ENCODE data around the gene OGFOD1. TPM values are rescaled to one million over a fixed set of nuclear protein-coding genes. Genes with fewer than 3 reads are reported as not detected.

The OGFOD1 gene
- total and polyA plus RNA-seq, 10 of the 15 experiments (the other 5 are each of a cell fraction or from before 2014, with no cell fraction given), result 31.4 to 119 (median 51.6) TPM

GRCh38 chr16:56420613-56421012 is 30.7 kb upstream of the OGFOD1 start (continued):
- TF ChIP-seq, protein P1, sequence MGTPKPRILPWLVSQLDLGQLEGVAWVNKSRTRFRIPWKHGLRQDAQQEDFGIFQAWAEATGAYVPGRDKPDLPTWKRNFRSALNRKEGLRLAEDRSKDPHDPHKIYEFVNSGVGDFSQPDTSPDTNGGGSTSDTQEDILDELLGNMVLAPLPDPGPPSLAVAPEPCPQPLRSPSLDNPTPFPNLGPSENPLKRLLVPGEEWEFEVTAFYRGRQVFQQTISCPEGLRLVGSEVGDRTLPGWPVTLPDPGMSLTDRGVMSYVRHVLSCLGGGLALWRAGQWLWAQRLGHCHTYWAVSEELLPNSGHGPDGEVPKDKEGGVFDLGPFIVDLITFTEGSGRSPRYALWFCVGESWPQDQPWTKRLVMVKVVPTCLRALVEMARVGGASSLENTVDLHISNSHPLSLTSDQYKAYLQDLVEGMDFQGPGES (IDR thresholded peaks at IDR 0.05), result no peak
- no peak for TF ChIP-seq NFIC (IDR thresholded peaks at IDR 0.05; ENCODE audit: low read depth, low read length)
- no peak for TF ChIP-seq GABPA (IDR thresholded peaks at IDR 0.05; ENCODE audit: low read depth)
- no peak for TF ChIP-seq BCL11A (IDR thresholded peaks at IDR 0.05; ENCODE audit: low read depth, low read length)
- TF ChIP-seq CTCF (IDR thresholded peaks at IDR 0.05 in 2 of 3, conservative IDR thresholded peaks at IDR 0.05 in 1 of 3; ENCODE audit: control insufficient read depth in 2 of 3, extremely low read depth in 1 of 3, insufficient read depth in 1 of 3, low read depth in 3 of 3, low read length in 3 of 3), result no peak
- TF ChIP-seq HDAC2 (IDR thresholded peaks at IDR 0.05), result no peak

- FAIRE-seq (peak; percentile 61), DNase-seq (ENCODE audit: low read depth, low spot score) (peak; percentile 44), ATAC-seq (0 out of 3 replicates have a peak, but pooled peaks have one; percentile 3)
- Histone ChIP-seq H3K9ac (ENCODE audit: control insufficient read depth, insufficient read depth, low read length) (peak overlapping the region; percentile 89), H4K20me1 (ENCODE audit: control insufficient read depth, insufficient read depth) (no peaks in the 10 kb centered on the region), H3K79me2 (ENCODE audit: control insufficient read depth, insufficient read depth, low read length) (peaks cover 78% of the 10 kb centered on the region), H2AFZ (ENCODE audit: control insufficient read depth, low read depth, low read length) (no peak overlapping the region), H3K4me1 (ENCODE audit: control insufficient read depth, insufficient read depth, low read length) (peaks cover 12% of the 10 kb centered on the region), H3K27ac (ENCODE audit: control insufficient read depth, insufficient read depth) (peak overlapping the region; percentile 60), H3K9me3 (replicated peaks; ENCODE audit: control insufficient read depth, insufficient read depth, low read length) (no peaks in the 10 kb centered on the region), H3K4me3 (peak overlapping the region; percentile 78), H3K4me2 (ENCODE audit: control insufficient read depth, insufficient read depth) (peak overlapping the region; percentile 95), H3K27me3 (replicated peaks in 1 of 2; ENCODE audit: control insufficient read depth in 2 of 2, insufficient read depth in 2 of 2, low read length in 1 of 2) (no peaks in the 10 kb centered on the region), H3K36me3 (ENCODE audit: control insufficient read depth in 2 of 2, insufficient read depth in 2 of 2, low read length in 1 of 2) (no peaks in the 10 kb centered on the region)
- intact Hi-C loops (cut with micrococcal nuclease; ENCODE audit: unreplicated experiment) (no loop called here), in situ Hi-C loops (cut with MboI) (no loop called here)
- SMC1A ChIA-PET (ENCODE audit: uncharacterized antibody, unreplicated experiment), result interaction anchor here (0.7 to 1.8 kb wide), 5 partner anchors 10 to 65 kb away, joined by 3 to 8 read pairs (median 4); partner anchors contain the start of genes NUDT21 and OGFOD1
- TF ChIP-seq NFIC (IDR thresholded peaks at IDR 0.05; ENCODE audit: low read depth, low read length), result 0 out of 2 replicates have a peak, but pooled peaks have one; percentile 11
- TF ChIP-seq RUNX3 (IDR thresholded peaks at IDR 0.05; ENCODE audit: low read length), result peak; percentile 44; the same call in 1 of the 2 replicates
- TF ChIP-seq SMC3 (IDR thresholded peaks at IDR 0.05; ENCODE audit: borderline replicate concordance, low read length), result no peak
- TF ChIP-seq MEF2B (IDR thresholded peaks at IDR 0.05; ENCODE audit: partially characterized antibody, poor library complexity, severe bottlenecking), result peak; percentile 82
- TF ChIP-seq POU2F2 (IDR thresholded peaks at IDR 0.05; ENCODE audit: borderline replicate concordance, low read depth, low read length), result 0 out of 3 replicates have a peak, but pooled peaks have one; percentile 32
- TF ChIP-seq KAT2A (conservative IDR thresholded peaks at IDR 0.05; ENCODE audit: control insufficient read depth, low read depth, low read length), result no peak
- peak; percentile 55; the same call in 1 of the 2 replicates for TF ChIP-seq RAD51 (IDR thresholded peaks at IDR 0.05)
- 0% methylated on average over 2 of the region's 2 CpGs for WGBS (ENCODE audit: insufficient coverage, insufficient replicate concordance, low lambda C conversion rate, missing lambda C conversion rate)
- RAD21 ChIA-PET (ENCODE audit: unreplicated experiment), result no interaction called here
- no TSS peak for BruUV-seq (replicated peaks)
- POLR2A ChIA-PET, result interaction anchor here (2.6 kb wide), 1 partner anchor 30 kb away, joined by 8 read pairs; the partner anchor contains the start of genes NUDT21 and OGFOD1
- CTCF ChIA-PET, result interaction anchor here (1.1 to 1.7 kb wide), 3 partner anchors 10 to 28 kb away, joined by 3 to 5 read pairs (median 3); no protein-coding TSS in a partner anchor
These were observed 30.0 kb upstream of the OGFOD1 start for GRCh38 chr16:56421313-56421712.

Measured in GM12878 (cell line).